K562 (cell line): ENCODE measurements around the gene DCPS. TPM values are rescaled to one million over a fixed set of nuclear protein-coding genes. Genes with fewer than 3 reads are reported as not detected.

ENCODE experiments used
- ARHGAP35 ChIP-seq: fragments of 450-650 bp; IDR thresholded peaks from 2 replicates; pipeline ENCODE4 v1.6.1; 2018; ENCODE audit not compliant: partially characterized antibody
- JUNB ChIP-seq: fragments of 450-650 bp; formaldehyde crosslinking; conservative IDR thresholded peaks from 2 replicates; pipeline ENCODE4 v1.4.0; 2020; ENCODE audit warnings: mild to moderate bottlenecking
- KHSRP ChIP-seq: fragments of 450-650 bp; IDR thresholded peaks from 2 replicates; pipeline ENCODE4 v1.6.1; 2017
- MGA ChIP-seq: fragments of 450-650 bp; IDR thresholded peaks from 2 replicates; pipeline ENCODE4 v1.6.1; 2016; ENCODE audit warnings: mild to moderate bottlenecking, moderate library complexity
- NCOA1 ChIP-seq: fragments of 450-650 bp; IDR thresholded peaks from 2 replicates; pipeline ENCODE4 v1.6.1; 2016; ENCODE audit warnings: low read depth
- NFYB ChIP-seq: IDR thresholded peaks from 2 replicates; pipeline ENCODE4 v1.6.1; 2011; ENCODE audit warnings: mild to moderate bottlenecking, moderate library complexity; ENCODE audit not compliant: insufficient read length; ENCODE audit errors: extremely low read depth
- OTX1 ChIP-seq: fragments of 450-650 bp; formaldehyde crosslinking; IDR thresholded peaks from 2 replicates; pipeline ENCODE4 v1.4.0; 2022; ENCODE audit warnings: mild to moderate bottlenecking
- PRMT5 ChIP-seq: sonication (generic); formaldehyde crosslinking; IDR thresholded peaks from 2 replicates; pipeline ENCODE4 v1.5.0; 2020; ENCODE audit warnings: missing genetic modification reagents
- TOE1 ChIP-seq, 2 experiments: fragments of 450-650 bp in 1 of 2; sonication (generic) in 1 of 2; formaldehyde crosslinking in 1 of 2; IDR thresholded peaks; 2 replicates each; pipeline versions ENCODE4 v1.7.1 to v1.8.0; 2016 to 2022; ENCODE audit warnings: borderline replicate concordance in 2 of 2, mild to moderate bottlenecking in 2 of 2, antibody characterized with exemption in 1 of 2, inconsistent platforms in 1 of 2, low read depth in 1 of 2, missing genetic modification reagents in 1 of 2, moderate library complexity in 1 of 2
- ZBTB1 ChIP-seq: sonication (generic); formaldehyde crosslinking; IDR thresholded peaks from 2 replicates; pipeline ENCODE4 v1.8.1; 2023; ENCODE audit warnings: missing genetic modification reagents, low read depth, mild to moderate bottlenecking, borderline replicate concordance
- ZBTB7A ChIP-seq: IDR thresholded peaks from 2 replicates; pipeline ENCODE4 v1.6.1; 2011; ENCODE audit warnings: low read depth, mild to moderate bottlenecking, low read length, moderate library complexity, borderline replicate concordance; ENCODE audit not compliant: control insufficient read depth
- polyA plus RNA-seq, 8 experiments: library from polyadenylated mRNA; depleted of rRNA in 4 of 8; stranded (reverse) in 5 of 8; unstranded in 3 of 8; fragments of >200 nt; fragmentation: Nextera tagmentation in 2 of 8; fragmentation: Illumina TruSeq in 1 of 8; extraction: Ambion mirVana in 2 of 8; extraction: Trizol in 1 of 8; gene quantifications; 2 replicates each; pipeline versions ENCODE4 v1.2.1 to v1.2.3, GENCODE V29; 2011 to 2014; ENCODE audit warnings: inconsistent platforms in 1 of 8, missing spikeins in 1 of 8
- total RNA-seq, 7 experiments: library from RNA; depleted of rRNA in 6 of 7; stranded (reverse); fragments of >200 nt in 6 of 7; fragmentation: Illumina TruSeq in 2 of 7; extraction: Trizol in 2 of 7; gene quantifications; 2 replicates each; pipeline versions ENCODE4 v1.2.1 to v1.2.3, GENCODE V29; 2011 to 2021; ENCODE audit warnings: low replicate concordance in 1 of 7

DCPS gene
- total and polyA plus RNA-seq, 9 of the 15 experiments (the other 6 are each of a cell fraction or from before 2014, with no cell fraction given) = 8.7 to 38.1 (median 17.9) TPM

GRCh38 chr11:126361400-126361799 lies 57.5 kb downstream of the DCPS start (continued):
- TF ChIP-seq PRMT5 (CRISPR knock-in tag) (no peak), TOE1 (IDR thresholded peaks at IDR 0.05; ENCODE audit: borderline replicate concordance) (no peak), TOE1 (CRISPR knock-in tag; IDR thresholded peaks at IDR 0.05; ENCODE audit: borderline replicate concordance, low read depth) (no peak), ZBTB1 (CRISPR knock-in tag) (no peak), NCOA1 (no peak), JUNB (CRISPR knock-in tag) (no peak), NFYB (no peak), MGA (no peak), ARHGAP35 (no peak), OTX1 (no peak), ZBTB7A (no peak), KHSRP (no peak)
